A673 (cell line): ENCODE measurements around the gene KCNG2. TPM values are rescaled to one million over a fixed set of nuclear protein-coding genes. Genes with fewer than 3 reads are reported as not detected.

ENCODE experiments used
- BruUV-seq: library from RNA; stranded (reverse); fragments of 400-500 nt; replicated peaks from 2 replicates; lab custom pipeline; 2021; lab: Mats Ljungman, UMichigan
- CTCF ChIA-PET: fragments of 300-600 bp; sonication (Branson Sonifier 250); formaldehyde crosslinking; loops from one replicate; lab custom pipeline; 2022; ENCODE audit warnings: antibody characterized with exemption; lab: Charles Lee
- POLR2A ChIA-PET: fragments of 300-600 bp; sonication (Branson Sonifier 250); formaldehyde crosslinking; loops from one replicate; lab custom pipeline; 2022; ENCODE audit warnings: antibody characterized with exemption; ENCODE audit not compliant: low non-redundant PET; lab: Charles Lee
- DNase-seq: peaks from one replicate; pipeline ENCODE4 v3.0.0-alpha.2; 2015; ENCODE audit warnings: low spot score
- H3K27ac ChIP-seq: fragments of 200-600 bp; sonication (generic); 2 replicates; pipeline ENCODE4 v1.5.1; 2016; ENCODE audit warnings: mixed run types, low read depth, mild to moderate bottlenecking, mixed read lengths, antibody characterized with exemption, low read length; ENCODE audit not compliant: poor library complexity, severe bottlenecking
- H3K27me3 ChIP-seq: fragments of 200-600 bp; sonication (generic); replicated peaks from 2 replicates; pipeline ENCODE4 v1.6.1; 2017; ENCODE audit warnings: mixed run types, low read depth, mild to moderate bottlenecking, mixed read lengths, antibody characterized with exemption, low read length; ENCODE audit not compliant: insufficient read depth, poor library complexity
- H3K36me3 ChIP-seq: fragments of 200-600 bp; sonication (generic); 2 replicates; pipeline ENCODE4 v1.6.1; 2016; ENCODE audit warnings: mixed run types, mild to moderate bottlenecking, mixed read lengths, antibody characterized with exemption, low read length; ENCODE audit not compliant: insufficient read depth, poor library complexity, severe bottlenecking
- H3K4me1 ChIP-seq: fragments of 200-600 bp; sonication (generic); 2 replicates; pipeline ENCODE4 v1.6.1; 2017; ENCODE audit warnings: mixed run types, mild to moderate bottlenecking, mixed read lengths, antibody characterized with exemption, low read length; ENCODE audit not compliant: insufficient read depth, poor library complexity, severe bottlenecking
- H3K4me3 ChIP-seq: fragments of 200-600 bp; sonication (generic); 2 replicates; pipeline ENCODE4 v1.5.1; 2016; ENCODE audit warnings: low read depth, mixed run types, mild to moderate bottlenecking, mixed read lengths, low read length; ENCODE audit not compliant: poor library complexity, severe bottlenecking
- H3K9me3 ChIP-seq: fragments of 200-600 bp; sonication (generic); 2 replicates; pipeline ENCODE4 v1.6.1; 2016; ENCODE audit warnings: mixed run types, low read depth, mild to moderate bottlenecking, mixed read lengths, antibody characterized with exemption, low read length; ENCODE audit not compliant: poor library complexity, severe bottlenecking
- EZH2 ChIP-seq: fragments of 200-600 bp; sonication (generic); IDR thresholded peaks from 2 replicates; pipeline ENCODE4 v1.6.1; 2017; ENCODE audit warnings: borderline replicate concordance, low read depth, mild to moderate bottlenecking, mixed read lengths, antibody characterized with exemption, low read length; ENCODE audit not compliant: poor library complexity, severe bottlenecking
- intact Hi-C: fragments of 100-400 bp; cut with micrococcal nuclease; formaldehyde crosslinking; loops from one replicate; pipeline ENCODE4 v1.10.0; 2022; ENCODE audit not compliant: unreplicated experiment
- total RNA-seq: library from RNA; stranded (reverse); gene quantifications from 2 replicates; pipeline ENCODE4 v1.2.3, GENCODE V29; 2021
- TF ChIP-seq, protein P1 (sequence below): fragments of 300-800, 200-600 bp; sonication (generic); conservative IDR thresholded peaks from 2 replicates; pipeline ENCODE4 v1.5.1; 2017; ENCODE audit warnings: low read depth, mild to moderate bottlenecking, antibody characterized with exemption, low read length, moderate library complexity, mixed read lengths

The KCNG2 gene
- total RNA-seq, 1 experiment from 2014 or later = not detected

DNA sequence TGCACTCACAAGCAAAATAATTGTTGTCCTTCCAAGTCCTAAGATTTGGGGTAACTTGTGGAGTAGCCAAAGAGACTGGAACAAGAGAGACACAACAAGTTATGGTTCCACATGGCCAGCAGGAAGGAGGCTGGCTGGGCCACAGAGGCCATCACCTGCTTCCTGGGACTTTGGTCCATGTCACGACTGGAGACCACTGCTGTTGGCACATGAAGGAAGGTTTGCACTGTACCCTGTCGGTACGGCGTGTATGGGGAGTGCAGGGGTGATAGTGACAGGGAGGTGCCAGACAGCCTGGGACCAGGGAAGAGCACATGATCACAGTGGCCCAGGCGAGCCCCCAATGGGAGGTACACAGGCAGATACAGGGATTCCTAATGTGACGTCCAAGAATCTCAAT is 138.2 kb downstream of the KCNG2 start:
- H3K4me1 ChIP-seq = no peaks in the 10 kb centered on the region
- no peak overlapping the region for H3K27ac ChIP-seq
- intact Hi-C loops = no loop called here
- ChIA-PET CTCF (no interaction called here), POLR2A (no interaction called here)
- TF ChIP-seq, protein P1, sequence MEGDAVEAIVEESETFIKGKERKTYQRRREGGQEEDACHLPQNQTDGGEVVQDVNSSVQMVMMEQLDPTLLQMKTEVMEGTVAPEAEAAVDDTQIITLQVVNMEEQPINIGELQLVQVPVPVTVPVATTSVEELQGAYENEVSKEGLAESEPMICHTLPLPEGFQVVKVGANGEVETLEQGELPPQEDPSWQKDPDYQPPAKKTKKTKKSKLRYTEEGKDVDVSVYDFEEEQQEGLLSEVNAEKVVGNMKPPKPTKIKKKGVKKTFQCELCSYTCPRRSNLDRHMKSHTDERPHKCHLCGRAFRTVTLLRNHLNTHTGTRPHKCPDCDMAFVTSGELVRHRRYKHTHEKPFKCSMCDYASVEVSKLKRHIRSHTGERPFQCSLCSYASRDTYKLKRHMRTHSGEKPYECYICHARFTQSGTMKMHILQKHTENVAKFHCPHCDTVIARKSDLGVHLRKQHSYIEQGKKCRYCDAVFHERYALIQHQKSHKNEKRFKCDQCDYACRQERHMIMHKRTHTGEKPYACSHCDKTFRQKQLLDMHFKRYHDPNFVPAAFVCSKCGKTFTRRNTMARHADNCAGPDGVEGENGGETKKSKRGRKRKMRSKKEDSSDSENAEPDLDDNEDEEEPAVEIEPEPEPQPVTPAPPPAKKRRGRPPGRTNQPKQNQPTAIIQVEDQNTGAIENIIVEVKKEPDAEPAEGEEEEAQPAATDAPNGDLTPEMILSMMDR = no peak
- no peak for TF ChIP-seq EZH2
- peaks cover 20% of the 10 kb centered on the region for H3K9me3 ChIP-seq
- DNase-seq = no peak
- no peak overlapping the region for H3K4me3 ChIP-seq
- peaks cover 18% of the 10 kb centered on the region for H3K36me3 ChIP-seq
- H3K27me3 ChIP-seq = no peaks in the 10 kb centered on the region
- no TSS peak for BruUV-seq

DNA sequence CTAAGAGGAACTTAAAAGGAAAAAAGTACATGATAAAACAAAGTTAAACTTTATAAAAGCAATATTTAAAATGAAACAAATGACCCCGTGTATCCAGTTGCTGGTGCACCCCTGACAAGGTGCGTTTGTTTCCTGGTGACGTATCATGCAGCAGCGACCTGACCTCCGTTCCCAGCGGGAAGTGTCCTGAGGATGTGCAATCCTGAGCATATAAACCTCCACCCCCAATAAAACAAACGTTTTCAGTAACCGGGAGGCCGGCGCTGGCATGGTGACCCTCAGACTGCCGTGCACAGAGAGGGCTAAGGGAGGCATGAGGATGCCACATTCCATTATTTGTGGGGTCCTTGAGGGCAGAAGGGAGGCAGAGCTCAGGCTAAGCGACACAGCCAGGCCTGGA is 138.9 kb downstream of the KCNG2 start:
- TF ChIP-seq, protein P1 = no peak
- TF ChIP-seq EZH2 = no peak
- peaks cover 21% of the 10 kb centered on the region for H3K36me3 ChIP-seq
- ChIA-PET POLR2A (no interaction called here), CTCF (no interaction called here)
- peaks cover 18% of the 10 kb centered on the region for H3K9me3 ChIP-seq
- BruUV-seq = no TSS peak
- no peak overlapping the region for H3K4me3 ChIP-seq
- no peaks in the 10 kb centered on the region for H3K27me3 ChIP-seq
- no peak for DNase-seq
- H3K4me1 ChIP-seq = no peaks in the 10 kb centered on the region
- intact Hi-C loops = no loop called here
- no peak overlapping the region for H3K27ac ChIP-seq

DNA sequence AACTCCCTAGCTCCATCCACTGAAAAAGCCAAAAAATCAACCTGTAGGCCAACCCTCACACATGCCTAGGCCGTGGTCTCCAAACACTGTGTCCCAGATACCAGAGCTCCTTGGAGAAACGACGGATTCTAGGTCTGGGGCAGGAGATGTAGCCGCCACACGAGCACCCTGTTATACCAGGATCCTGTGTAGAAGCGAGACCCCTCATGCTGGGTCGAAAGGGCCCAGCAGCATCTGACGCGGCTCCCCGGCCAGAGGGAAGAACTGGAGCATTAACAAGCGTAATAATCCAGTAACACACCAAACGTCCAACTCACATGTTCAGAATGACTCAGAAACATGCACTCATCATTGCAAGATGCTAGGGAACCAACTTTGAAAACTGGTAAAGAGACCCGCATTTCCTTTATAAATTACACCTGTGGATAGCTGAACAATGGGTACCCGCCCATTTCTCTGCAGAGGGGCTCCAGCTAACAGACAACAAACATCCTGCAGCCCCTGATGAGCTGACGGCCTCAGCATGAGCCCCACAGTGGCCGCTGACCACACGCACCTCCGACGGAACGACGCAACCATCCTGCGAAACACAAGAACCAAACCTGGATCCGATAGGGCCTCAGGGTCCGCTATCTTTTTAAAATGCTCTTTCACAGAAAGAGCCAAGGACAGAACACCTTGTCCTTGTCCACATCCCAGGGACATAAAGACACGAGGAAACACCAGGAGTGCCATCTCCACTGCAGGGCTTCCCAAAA is 139.5 kb downstream of the KCNG2 start:
- Histone ChIP-seq H3K4me3 (no peak overlapping the region), H3K27me3 (no peaks in the 10 kb centered on the region), H3K9me3 (peaks cover 12% of the 10 kb centered on the region), H3K27ac (no peak overlapping the region), H3K4me1 (no peaks in the 10 kb centered on the region), H3K36me3 (peaks cover 25% of the 10 kb centered on the region)
- ChIA-PET POLR2A (no interaction called here), CTCF (no interaction called here)
- intact Hi-C loops = no loop called here
- TF ChIP-seq EZH2 = no peak
- TF ChIP-seq, protein P1 = no peak
- BruUV-seq = no TSS peak
- no peak for DNase-seq
